Muscle of back (tissue), 11 donors: Measurements from ENCODE around the gene FAM83C. TPM values are rescaled to one million over a fixed set of nuclear protein-coding genes. Genes with fewer than 3 reads are reported as not detected.
A peak's percentile ranks its signal among the peaks of the same experiment; 100 is the strongest.

ENCODE experiments used
- DNase-seq, 3 donors: peaks; one replicate each; pipeline versions ENCODE4 v3.0.0 to v3.0.0-alpha.2; 2013
- polyA plus RNA-seq, 10 donors: library from polyadenylated mRNA; unstranded; fragments of 120-200 nt; gene quantifications; one replicate each; pipeline ENCODE4 v1.2.1, GENCODE V29; 2013; ENCODE audit not compliant: insufficient read length in 10 of 10

FAM83C gene
- polyA plus RNA-seq, 10 donors, result 3.0 to 4.7 TPM; not detected in 8

- DNase-seq, result no peak
Observed at GRCh38 chr20:35284992-35285805, 7.0 kb downstream of the FAM83C start.

- peak; percentile 88 to 97 (median 92) for DNase-seq
Observed at GRCh38 chr20:35284267-35284991, 7.8 kb downstream of the FAM83C start, which contains the start of gene EIF6. TSS of gene EIF6 (minus strand) at chr20:35284772. CDS start at chr20:35284487, 285 bp downstream.

- no peak for DNase-seq
Observed at GRCh38 chr20:35283441-35284266, 8.6 kb downstream of the FAM83C start.

- DNase-seq, result no peak
Observed at GRCh38 chr20:35281506-35282101, 10.6 kb downstream of the FAM83C start.

GRCh38 chr20:35280523-35280922, 11.7 kb downstream of the FAM83C start:
- no peak for DNase-seq

GRCh38 chr20:35279533-35280174, 12.6 kb downstream of the FAM83C start:
- no peak for DNase-seq

- DNase-seq, result no peak
Observed at GRCh38 chr20:35279040-35279439, 13.2 kb downstream of the FAM83C start.

- DNase-seq, result peak; percentile 86 to 95 (median 89)
Observed at GRCh38 chr20:35277531-35278395, 14.5 kb downstream of the FAM83C start, which contains the start of gene MMP24OS. TSS of gene MMP24OS (minus strand) at chr20:35278122. CDS start at chr20:35277929, 193 bp downstream.

GRCh38 chr20:35277127-35277526, 15.1 kb downstream of the FAM83C start:
- no peak for DNase-seq

GRCh38 chr20:35276408-35276807, 15.8 kb downstream of the FAM83C start:
- no peak for DNase-seq

- no peak for DNase-seq
Observed at GRCh38 chr20:35275741-35276251, 16.4 kb downstream of the FAM83C start.

GRCh38 chr20:35274172-35275092, 17.8 kb downstream of the FAM83C start:
- no peak for DNase-seq

- DNase-seq, result no peak
Observed at GRCh38 chr20:35273449-35274171, 18.6 kb downstream of the FAM83C start.

GRCh38 chr20:35271904-35272303, 20.3 kb downstream of the FAM83C start:
- no peak for DNase-seq

GRCh38 chr20:35271073-35271882, 20.9 kb downstream of the FAM83C start:
- no peak for DNase-seq

- no peak for DNase-seq
Observed at GRCh38 chr20:35270021-35270902, 22.0 kb downstream of the FAM83C start.
